GM12891 (cell line): ENCODE data around the gene LSG1.

Experiments used
- PAX5 ChIP-seq: IDR thresholded peaks from 2 replicates; pipeline ENCODE4 v1.6.1; 2011; ENCODE audit warnings: low read length, moderate library complexity, mild to moderate bottlenecking; ENCODE audit not compliant: insufficient read depth, severe bottlenecking
- POLR2A ChIP-seq: IDR thresholded peaks from 2 replicates; pipeline ENCODE4 v1.6.1; 2011; ENCODE audit warnings: low read depth, low read length, control low read depth
- POLR2AphosphoS5 ChIP-seq: IDR thresholded peaks from 2 replicates; pipeline ENCODE4 v1.6.1; 2011; ENCODE audit warnings: low read depth, low read length, control low read depth
- TAF1 ChIP-seq: IDR thresholded peaks from 2 replicates; pipeline ENCODE4 v1.6.1; 2011; ENCODE audit warnings: low read depth, low read length, control low read depth

GRCh38 chr3:194714564-194714963 is 42.6 kb upstream of the LSG1 start:
- TF ChIP-seq TAF1 (no peak), POLR2A (no peak), PAX5 (no peak), POLR2AphosphoS5 (no peak)
